Hypothalamus (tissue), 51 donors: Measurements from ENCODE around the gene ZNF625.
"Not testable (repeated sequence)": the region's sequence is repeated elsewhere in the genome, so short reads cannot be mapped to it uniquely, and the experiment has no call there.

ENCODE experiments used
- DNase-seq, 51 donors: peaks; one replicate each; lab custom pipeline; 2025; lab: John Stamatoyannopoulos, UW

Gene ZNF625

DNA sequence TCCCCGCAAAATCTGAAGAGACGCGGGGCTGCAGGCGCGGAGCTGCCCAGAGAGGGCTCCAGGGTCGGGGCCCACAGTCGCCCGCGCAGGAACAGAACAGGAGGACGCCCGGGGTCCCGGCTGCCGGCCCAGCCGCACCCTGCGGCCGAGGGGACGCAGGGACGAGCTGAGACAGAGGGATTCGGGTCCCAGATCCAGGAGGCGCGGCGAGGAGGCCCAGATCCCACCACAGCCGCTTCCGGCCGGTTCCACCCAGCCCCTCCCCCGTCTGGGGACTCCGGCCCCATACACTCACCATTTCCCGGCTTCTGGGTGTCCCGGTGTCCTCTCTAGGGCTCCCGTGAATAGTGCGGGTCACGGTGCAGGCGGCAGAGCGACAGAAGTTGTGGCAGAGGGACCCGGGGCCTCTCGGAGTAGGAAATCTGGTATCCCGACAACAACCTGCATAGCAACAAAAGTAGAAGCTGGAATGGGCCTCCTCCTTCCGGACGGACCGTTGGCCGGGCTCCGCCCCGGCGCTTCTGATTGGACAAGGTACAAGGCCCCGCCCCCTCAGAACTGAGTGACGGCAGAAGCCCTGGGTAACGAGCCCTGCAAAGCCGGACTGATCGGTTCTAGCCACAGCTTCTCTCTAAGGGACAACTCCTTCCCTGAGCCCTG is 16.5 kb downstream of the ZNF625 start, which contains the start of gene ZNF20:
ZNF20 (minus strand) TSS at position 466 of the 660 bp plus-strand sequence; CDS start at position 298, 168 bp downstream.
- DNase-seq, result peak; percentile 60 to 98 (median 92)

DNA sequence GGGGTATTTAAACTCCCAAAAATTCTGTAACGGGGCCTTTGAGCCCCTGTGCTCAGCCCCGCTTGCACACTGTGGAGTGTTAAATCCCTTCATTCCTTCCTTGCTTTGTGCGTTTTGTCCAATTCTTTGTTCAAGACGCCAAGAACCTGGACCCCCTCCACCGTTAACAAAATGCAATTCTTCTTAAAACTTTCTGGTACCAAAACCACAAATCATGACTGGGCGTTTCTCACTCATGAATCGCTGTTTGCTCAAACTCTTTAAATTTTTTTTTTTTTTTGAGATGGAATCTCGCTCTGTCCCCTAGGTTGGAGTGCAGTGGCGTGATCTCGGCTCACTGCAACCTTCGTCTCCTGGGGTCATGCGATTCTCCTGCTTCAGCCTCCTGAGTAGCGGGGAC is 17.3 kb downstream of the ZNF625 start:
- no peak for DNase-seq

DNA sequence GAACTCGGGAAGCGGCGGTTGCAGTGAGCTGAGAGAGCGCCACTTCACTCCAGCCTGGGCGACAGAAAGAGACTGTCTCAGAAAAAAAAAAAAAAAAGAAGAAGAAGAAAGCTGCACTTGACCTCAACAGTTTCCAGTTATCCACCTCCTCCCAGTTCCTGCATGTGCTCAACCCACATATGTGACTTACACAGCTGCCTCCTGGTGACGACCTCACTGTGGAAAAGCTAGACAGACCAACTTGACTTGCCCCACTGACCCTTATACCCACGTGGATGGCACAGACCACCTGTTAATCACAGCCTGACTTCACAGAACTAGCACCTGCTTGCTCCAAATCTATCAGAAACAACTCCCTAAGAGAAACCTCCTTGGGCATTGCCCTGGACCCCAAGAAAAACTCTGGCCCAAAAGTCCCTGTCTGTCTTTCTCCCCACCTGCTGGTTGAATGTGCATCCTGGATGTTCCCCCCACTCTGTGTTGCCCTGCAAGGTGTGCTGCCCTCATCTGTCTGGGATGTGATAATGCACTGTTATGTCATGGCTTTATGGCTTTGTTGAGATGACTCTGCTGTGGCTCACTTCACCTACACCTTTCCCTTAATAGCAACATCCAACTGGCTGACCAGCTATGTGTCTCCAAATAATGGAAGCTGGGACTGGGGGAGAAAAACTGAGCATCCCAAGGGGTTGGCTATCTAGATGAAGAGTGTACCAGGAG is 19.2 kb downstream of the ZNF625 start:
- DNase-seq, result peak in 1 of 51 donors; percentile 1

DNA sequence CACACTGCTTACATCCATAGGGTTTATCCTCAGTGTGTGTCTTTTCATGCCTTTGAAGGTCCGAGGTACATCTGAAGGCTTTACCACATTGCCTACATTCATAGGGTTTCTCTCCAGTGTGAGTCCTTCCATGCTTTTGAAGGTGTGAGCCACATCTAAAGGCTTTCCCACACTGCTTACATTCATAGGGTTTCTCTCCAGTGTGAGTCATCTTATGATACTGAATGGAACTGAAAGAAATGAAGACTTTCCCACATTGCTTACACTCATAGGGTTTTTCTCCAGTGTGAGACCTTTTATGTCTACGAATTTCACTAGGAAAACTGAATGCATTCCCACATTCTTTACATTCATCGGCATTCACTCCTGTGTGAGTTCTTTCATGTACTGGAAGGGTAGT is 23.5 kb downstream of the ZNF625 start:
- DNase-seq, result no peak

DNA sequence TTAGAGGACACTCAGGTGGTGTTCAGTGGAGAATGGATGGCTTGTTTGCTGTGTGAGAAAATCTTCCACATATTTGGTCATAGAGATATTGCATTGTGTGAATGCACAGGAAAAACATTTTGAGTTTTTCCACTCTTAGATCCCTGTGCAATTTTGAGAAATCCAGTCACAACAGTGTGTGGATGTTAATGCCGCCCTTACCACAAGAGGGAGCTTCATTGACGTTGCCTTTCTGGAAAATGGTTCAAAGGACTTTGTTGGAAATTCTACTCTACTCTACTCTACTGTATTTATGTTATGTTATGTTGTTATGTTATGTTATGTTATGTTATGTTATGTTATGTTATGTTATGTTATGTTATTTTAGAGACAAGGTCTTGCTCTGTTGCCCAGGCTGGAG is 29.8 kb downstream of the ZNF625 start:
- peak in 3 of 51 donors; percentile 1 to 3 (median 3) for DNase-seq

DNA sequence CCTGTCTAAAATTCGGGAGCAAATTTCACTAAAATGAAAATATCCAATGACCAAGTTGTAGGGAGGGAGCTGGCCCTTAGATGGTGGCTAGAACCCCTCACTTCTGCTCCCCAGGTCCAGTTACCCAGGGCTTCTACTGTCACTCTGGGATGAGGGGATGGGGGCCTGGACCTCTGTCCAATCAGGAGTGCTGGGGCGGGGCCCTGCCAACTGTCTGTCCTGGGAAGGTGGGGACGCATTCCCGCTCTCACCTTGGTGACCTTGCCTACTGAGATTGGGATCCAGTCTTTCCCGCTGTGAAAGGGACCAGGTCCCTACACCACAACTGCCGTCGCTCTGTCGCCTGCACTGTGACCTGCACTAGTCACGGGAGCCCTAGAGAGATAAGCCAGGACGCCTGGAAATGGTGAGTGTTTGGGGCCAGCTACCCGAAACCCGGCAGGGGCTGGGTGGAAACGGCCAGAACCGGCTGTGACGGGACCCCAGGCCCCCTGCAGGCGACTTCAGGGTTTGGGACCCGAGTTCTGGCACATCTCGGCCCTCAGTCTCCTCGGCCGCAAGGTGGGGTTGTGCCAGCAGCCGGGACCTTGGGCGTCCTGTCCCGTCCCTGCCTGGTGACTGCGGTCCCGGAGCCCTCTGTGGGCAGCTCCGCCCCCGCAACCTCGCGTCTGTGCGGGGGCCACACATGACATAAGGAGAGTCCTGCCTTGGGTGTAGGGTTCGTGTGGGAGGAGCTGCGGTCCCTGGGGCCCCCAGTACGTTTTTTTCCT is 39.1 kb downstream of the ZNF625 start:
- DNase-seq, result peak in 1 of 51 donors; percentile 0

DNA sequence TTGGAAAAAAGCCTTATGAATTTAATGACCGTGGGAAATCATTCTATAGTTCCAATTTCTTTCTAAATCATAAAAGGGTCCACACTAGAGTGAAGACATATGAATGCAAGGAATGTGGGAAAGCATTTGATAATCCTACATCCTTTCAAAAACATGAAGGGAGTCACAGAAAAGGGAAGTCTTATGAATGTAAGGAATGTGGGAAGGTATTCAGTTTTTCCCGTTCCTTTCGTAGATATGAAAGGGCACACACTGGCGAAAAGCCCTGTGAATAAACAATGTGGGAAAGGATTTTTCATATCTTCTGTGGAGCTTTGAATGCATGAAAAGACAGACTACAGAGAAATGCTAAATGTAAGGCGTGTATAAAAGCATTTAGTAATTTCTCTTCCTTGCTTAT is 43.4 kb downstream of the ZNF625 start:
- DNase-seq, result no peak

DNA sequence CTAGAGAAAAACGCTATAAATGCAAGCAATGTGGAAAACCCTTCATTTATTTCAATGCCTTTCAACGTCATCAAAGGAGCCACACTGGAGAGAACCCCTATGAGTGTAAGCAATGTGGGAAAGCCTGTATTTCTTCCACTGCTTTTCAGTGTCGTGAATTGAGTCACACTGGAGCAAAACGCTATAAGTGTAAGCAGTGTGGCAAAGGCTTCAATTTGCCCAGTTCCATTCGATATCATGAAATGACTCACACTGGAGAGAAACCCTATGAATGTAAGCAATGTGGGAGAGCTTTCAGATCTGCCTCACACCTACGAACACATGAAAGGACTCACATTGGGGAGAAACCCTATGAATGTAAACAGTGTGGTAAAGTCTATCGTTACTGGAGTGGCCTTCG is 43.8 kb downstream of the ZNF625 start:
- no peak for DNase-seq

DNA sequence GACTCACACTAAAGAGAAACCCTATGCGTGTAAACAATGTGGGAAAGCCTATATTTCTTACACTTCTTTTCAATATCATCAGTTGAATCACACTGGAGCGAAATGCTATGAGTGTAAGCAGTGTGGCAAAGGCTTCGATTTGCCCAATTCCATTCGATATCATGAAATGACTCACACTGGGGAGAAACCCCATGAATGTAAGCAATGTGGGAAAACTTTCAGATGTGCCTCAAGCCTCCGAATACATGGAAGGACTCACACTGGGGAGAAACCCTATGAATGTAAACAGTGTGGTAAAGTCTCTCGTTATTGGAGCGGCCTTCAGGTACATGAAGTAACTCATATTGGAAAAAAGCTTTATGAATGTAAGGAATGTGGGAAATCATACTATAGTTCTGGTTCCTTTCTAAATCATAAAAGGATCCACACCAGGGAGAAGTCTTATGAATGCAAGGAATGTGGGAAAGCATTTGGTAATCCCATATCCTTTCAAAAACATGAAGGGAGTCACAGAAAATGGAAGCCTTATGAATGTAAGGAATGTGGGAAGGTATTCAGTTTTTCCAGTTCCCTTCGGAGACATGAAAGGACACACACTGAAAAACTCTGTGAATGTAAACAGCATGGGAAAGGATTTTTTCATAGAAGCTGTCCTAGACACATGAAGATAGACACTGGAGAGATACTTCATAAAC is 44.4 kb downstream of the ZNF625 start:
- DNase-seq, result no peak

DNA sequence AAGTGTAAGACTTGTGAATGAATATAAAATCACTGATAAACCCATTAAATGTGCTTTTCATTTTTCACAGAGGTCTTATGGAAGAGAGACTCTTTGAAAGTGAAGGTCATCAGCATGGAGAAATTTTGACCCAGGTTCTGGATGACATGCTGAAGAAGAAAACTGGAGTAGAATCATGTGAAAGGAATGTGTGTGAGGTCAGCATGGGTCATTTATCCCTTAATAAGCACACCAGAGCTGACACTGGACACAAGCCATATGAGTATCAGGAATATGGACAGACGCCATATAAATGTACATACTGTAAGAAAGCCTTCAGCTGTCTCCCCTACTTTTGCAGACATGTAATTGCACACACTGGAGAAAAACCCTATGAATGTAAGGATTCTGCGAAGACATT is 45.4 kb downstream of the ZNF625 start:
- DNase-seq, result no peak

DNA sequence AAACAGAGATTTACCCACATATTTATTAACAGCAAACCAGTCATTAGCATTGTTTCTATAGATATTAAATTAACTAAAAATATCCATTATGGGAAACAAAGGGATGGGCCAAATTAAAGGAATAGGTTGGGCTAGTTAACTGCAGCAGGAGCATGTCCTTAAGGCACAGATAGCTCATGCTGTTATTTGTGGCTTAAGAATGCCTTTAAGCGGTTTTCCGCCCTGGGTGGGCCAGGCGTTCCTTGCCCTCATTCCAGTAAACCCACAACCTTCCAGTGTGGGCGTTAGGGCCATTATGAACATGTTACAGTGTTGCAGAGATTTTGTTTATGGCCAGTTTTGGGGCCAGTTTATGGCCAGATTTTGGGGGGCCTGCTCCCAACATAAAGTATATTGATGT is 52.6 kb downstream of the ZNF625 start:
- not testable (repeated sequence) for DNase-seq

DNA sequence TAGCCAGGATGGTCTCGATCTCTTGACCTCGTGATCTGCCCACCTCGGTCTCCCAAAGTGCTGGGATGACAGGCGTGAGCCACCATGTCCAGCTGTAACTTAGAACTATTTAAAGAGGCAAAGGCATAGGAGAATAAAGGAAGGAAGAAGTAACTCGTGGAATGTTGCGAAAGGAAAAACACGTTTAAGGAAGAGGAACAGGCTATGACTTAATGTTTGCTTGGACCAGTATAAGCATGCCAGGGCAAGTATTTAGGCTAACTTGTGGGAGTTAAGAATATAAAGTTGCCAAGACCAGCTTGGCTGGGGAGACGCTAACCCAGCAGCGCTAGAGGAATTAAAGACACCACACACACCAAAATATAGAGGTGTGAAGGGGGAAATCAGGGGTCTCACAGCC is 58.5 kb downstream of the ZNF625 start:
- DNase-seq, result no peak

DNA sequence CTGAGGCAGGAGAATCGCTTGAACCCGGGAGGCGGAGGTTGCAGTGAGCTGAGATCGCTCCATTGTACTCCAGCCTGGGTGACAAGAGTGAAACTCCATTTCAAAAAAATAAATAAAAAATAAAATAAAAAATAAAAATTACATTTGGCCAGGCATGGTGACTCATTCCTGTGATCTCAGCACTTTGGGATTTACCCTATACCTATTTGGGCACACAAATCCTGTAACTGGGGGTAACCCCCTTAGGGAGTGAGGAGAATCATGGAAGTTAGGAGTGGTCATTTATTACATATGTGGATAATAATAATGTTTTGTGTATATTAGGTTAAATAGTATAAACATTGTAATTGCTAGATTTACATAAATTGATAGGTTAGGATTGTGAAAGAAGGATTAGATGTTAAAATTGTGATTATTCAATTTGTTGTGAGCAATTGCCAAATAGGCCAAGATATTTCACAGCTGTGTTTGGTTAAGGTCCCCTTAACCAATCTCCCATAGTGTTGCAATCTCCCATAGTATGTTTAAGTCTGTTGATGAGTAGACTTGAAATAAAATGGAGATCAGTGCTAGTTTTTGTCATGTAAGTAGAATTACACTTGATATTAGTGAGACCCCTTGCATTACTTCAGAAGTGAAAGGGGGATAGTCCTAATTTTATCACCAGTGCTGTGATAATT is 61.3 kb downstream of the ZNF625 start:
- no peak for DNase-seq
